NCI-H774 (cell line): Measurements from ENCODE around the gene SPNS2.

Source experiments
- DNase-seq: peaks from one replicate; lab custom pipeline; 2025; lab: John Stamatoyannopoulos, UW

SPNS2 gene

DNA sequence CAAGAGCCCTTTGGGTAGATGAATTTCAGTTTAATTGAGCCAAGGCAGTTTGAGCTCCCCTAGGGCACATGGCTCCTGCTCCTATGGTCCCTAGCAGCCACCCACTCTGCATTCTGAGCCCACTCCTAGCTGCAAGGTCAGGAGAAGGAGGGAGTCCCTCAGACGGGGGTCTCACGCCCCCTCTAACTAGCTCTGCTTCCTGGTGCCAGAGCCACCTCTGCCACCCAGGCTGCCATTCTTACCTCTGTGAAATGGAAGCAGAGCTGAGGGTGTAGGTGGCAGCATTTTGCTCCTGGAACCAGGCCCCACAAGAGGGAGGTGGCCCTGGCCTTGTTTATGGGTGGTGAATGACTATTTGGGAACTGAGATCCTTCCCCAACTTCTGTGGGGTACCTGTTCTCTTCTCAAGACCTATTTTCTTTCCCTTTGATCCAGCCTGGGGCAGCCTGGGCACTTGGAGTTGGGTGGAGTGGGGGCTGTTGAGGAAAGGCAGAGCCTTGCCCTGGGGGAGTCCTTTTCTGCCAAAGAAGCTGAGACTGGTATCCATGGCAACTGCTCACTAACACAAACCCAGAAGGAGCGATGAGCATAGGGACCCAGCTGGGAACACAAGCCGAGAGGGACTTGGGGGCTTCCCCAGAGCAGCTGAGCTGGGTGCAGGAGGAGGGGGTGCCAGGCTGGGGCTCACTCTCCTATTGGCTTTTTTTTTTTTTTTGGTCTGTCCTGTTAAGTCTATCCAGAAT is 4.8 kb downstream of the SPNS2 start:
- no peak for DNase-seq

DNA sequence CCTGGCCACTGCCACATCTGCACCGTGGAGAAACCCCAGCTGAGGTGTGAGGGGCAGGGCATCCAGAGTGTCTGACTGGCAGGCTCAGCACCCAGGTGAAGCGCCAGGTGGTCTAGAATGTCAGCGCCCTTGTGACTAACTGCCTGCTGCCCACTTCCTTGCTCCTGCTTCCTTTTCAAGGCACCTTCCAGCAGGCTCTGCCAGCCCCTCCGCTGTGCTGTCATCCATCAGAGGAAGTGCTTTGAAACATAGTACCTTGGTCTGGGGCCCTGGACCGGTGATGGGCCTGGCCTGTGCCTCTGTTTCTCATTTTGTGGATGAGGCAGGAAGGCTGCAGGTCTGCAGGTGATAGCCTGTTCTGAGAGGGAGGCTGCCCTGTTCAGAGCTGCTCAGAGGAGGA is 5.5 kb downstream of the SPNS2 start:
- DNase-seq = no peak

DNA sequence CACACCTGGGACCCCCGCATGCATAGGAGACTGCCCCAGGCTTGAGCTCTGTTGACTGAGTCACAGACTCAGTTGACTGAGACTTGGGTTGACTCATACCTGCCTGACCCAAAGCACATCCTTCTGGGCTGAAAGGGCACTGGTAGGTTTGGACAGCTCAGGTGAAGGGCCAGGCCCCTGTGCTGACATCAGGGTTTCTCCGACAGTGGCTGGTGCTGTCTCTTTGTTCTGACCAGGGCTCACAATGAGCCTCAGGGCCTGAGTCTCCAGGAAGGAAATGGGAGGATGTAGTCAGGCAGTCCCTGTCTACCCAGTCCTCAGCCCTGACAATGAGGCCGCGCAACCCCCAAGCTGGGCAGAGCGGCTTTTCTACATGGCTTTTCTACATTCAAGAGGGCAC is 6.5 kb downstream of the SPNS2 start:
- no peak for DNase-seq

DNA sequence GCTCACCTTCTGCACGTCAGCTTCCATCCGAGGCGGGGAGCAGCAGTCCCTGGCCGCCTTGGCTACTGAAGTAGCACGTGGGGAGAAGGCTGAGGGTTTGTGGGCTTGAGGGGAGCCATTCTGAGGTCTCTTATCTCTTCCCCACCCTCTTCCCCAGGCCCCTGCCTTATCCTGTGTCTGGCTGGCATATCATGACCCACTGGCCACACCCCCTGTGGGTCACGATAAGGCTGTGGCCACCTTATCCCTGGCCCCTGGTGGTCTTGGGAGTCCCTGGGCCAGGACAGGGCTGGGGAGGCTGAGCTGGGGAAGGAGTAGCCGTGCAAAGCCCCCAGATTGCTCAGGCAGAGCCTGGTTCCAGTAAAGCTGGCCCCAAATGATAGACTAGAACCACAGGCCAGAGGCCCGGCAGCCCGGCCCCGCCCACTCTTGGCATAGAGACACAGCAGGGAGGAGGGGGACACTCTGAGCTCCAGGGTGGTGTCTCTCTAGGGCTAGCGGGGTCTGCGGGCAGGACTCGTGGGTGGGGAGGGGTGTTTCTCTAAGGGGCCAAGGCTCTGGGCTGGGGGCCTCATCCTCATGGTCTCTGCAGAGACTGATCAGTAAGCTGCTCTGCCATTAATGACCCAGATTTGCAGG is 7.6 kb downstream of the SPNS2 start:
- no peak for DNase-seq

DNA sequence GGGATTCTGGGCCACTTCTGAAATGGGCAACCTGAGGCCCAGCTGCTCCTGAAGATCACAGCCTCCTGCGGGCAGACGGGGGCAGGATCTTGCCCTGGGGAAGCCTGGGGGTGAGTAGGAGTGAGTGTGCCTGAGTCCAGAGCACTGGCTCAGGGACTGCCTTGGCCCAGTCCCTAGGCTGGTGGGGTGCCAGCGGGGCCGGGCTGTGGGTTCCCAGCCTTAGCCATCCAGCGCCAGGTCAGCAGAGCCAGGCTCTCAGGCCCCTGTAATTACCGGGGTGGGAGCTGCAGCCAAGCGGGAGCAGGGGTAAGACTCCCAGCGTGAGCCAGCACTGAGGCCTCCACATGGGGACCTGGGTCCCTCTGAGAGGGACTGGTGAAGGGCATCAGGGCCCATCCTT is 8.2 kb downstream of the SPNS2 start:
- DNase-seq = no peak

DNA sequence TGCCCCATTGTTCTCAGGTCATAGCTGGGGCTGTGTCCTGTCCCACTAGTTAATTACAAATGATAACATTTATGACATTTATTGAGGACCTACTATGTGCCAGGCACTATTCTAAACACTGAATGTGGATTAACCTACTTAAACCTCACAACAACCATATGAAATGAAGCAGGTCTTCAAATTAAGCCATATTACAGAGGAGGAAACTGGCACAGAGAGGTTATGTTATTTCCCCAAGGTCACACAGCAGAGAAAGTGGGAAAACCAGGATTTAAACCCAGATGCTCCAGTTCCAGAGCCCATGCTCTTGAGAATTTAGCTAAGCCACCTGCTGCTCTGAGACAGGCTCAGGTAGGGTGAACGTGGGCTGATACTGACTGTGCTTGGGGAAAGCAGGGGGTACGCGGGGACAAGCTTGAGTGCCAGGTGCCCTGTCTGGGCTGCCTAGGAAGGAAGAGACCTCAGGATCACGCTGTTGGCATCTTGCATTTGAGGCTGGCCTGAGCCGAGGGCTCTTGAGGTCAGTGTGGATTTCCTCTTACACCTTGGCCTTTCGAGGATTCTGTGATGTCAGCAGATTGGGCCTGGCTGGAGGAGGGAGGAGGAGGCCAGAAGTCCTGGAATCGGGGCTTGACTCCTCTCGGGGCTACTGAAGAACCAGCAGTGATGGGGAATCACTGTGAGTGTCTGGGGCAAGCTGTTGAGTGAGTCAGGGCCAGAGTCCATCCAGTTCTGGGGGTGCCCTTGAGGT is 8.9 kb downstream of the SPNS2 start:
- no peak for DNase-seq

DNA sequence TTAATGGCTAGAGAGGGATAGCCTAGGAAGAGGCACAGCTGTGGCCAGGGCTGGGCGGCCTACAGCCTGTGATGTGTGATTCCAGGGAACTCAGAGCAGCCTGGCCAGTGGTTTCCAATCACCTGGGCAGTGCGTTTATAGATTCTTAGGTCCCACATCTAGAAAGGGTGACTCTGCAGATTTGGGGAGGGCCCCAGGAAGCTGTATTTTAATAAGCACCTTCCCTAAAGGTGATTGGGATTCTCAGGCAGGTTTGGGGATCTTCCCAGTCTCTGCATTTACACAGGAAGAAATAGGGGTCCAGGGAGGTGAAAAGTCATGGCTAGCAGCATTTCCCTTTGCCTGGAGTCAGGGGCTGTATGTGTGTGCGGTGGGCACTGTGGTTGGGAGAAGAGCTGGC is 9.5 kb downstream of the SPNS2 start:
- no peak for DNase-seq

DNA sequence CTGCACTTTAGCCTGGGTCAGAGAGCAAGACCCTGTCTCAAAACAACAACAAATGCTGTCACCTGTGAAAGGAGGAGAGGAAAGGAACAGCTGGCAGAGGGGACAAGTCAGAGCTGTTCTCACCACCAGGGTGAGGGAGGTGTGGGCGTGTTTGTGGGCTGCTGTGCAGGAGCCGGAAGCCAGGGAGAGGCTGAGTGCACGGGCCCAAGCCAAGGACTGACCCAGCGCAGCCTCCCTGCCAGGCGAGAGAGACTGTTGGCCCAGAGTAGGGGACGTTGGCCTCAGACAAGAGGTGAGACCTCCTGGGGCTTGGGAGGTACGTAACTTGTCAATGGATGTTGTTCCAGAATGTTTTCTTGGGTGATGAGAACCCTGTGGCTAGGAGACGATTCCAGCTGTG is 10.7 kb downstream of the SPNS2 start:
- DNase-seq = no peak

DNA sequence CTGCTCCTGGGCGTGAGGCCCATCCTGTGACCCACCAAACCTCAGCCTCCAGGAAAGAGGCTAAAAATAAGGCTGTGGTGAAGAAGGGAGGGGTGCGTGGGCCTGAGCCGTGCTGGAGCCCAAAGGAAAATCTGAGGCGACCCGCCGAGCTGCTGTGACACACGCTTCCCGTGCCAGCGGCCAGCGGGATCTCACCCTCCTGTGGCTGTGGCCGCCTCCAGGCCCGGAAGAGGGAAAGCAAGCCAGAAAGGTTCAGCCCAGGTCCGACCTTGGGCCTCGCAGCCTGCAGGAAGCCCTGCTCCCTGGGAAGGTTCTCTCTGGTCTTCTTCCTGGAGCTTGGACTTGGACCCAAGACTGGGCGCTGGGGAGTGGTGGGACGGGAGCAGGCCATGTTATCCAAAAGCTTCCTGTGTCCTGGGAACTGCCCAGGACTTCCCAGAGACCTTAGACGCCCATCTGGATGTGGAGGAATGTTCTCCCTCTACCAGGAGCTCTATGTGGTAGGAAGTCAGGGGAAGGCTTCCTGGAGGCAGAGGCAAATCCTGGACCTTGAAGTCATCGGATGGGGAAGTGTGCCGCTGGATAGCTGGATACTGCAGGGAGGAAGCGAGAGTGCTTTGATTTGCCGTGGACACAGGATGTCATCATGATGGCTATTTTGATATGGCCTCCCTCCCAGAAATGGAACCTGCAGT is 11.4 kb downstream of the SPNS2 start:
- no peak for DNase-seq

DNA sequence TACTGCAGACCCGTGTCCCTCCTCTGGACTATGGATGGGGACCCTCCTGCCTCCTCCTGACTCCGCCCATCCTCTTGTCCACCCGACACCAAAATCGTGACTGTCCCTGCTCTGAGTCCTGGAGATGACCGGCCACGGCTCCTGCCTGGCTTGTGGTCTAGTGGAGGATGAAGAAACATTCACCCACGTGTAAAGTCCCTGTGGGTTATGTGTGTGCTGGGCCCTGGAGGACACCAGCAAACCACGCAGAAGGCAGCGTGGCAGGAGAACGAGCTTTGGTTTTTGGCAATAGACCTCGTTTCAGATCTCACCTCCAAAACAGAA is 11.9 kb downstream of the SPNS2 start:
- DNase-seq = no peak

DNA sequence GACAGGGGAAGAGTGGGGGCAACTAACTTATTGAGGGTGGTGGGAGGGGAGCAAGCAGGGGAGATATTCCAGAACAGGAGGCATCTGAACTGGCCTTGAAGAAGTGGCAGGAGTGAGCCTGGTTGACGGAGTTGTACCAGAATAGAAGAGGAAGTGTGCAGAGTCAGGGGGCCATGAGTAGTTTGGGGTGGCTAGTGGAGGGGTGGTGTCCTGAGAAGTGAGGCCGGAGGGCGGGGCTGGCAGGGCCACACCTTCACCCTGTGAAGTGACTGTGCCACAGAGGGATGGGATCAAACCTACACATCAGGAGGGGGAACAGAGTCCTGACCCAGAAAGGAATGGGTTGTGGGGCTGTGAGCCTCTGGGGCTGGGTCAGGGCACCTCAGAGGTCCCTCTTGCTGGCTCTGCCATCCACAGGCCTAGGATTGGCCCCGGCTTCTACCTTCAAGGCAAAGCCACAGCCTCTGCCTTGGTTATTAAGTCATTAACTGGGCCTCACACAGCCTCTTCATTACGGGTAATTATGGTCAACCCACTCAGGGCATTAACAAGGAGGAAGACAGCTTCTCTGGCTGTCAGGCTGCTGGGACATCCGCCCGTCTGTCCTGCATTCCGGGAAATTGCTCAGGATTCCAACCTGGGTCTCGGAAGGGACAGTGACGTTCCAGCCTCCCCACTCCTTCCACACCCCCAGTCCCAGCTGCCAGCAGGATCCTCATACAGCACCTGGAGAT is 12.7 kb downstream of the SPNS2 start:
- DNase-seq = no peak

DNA sequence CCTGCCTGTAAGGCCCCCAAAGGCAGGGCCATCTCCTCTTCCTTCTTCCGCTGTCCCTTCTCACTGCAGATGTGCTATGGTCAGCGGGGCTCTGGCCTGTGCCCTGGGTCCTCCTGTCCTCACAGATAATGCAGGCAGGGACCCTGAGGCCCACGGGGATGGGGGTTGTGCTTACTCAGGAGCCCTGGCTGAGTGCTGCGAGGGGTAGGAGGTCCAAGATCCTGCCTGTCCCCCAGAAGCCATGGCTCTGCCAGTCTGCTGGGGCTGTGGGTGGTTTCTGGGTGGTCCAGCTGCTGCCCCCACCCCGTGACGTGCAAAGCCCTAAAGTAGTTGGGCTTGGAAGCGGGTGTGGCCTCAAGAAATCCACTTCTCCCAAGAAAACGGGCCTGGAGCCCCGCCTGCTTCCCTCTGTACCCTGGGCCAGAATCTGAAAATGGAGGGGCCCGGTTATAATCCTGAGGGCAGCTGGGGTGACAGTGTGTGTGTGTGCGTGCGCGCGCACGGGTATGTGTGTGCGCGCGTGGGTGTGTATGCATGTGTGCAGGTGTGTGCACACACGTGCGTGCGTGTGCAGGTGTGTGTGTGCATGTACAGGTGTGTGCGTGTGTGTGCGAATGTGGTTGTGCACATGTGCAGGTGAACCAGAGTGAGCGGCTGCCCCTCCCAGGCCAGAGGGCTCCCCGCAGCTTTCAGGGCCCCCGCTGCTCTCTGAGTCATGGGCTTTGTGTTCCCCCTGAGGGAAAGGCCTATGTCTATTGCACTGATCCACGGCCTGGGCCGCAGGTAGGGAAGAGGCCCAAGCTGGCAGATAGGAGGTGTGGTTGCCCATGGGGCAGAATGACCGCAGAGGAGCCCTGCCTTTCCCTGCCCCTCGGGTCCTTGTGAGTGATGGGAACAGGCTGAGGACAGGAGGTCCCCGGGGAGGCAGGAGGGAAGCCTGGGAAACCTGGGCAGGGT is 13.8 kb downstream of the SPNS2 start:
- no peak for DNase-seq

DNA sequence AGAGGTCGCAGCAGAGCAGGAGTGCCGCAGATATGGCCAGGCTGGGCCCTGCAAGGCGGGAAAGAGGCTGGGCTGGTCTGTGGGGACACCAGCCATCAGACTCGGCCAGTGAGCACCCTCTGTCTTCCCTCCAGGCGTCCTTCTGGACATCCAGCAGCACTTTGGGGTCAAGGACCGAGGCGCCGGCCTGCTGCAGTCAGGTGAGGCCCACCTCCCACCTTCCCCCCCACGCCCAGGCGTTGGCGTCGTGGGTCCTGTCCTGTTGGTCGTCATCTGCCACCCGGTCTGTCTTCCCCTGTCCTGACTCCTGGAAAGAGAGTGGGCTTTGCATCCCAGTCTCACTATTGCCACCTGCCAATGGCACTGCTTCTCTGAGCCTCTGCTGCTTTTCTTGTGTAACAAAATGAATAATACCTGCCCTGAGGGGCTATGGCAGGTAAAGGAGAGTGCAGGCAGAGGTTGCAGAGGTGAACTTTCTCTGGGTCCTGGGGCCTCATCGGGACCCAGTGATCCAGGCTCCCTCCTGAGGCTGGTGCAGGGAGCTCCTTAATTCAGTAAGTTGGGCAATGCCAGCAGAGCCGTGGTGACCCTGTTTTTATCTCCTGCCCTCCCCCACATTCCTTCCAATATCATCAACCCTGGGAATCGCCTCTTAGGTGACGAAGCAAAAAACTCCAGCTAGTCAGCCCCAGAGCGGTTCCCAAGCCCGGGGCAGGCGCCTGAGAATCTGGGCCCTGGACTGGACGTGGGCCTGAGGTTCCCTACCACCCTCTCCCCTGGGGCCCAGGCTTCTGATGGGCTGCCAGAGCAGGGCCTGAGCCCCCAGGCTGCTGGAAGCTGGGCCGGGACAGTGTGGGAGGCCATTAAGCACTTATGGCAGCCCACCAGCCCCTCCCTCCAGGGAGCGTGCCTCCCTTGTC is 14.7 kb downstream of the SPNS2 start:
- DNase-seq = no peak

DNA sequence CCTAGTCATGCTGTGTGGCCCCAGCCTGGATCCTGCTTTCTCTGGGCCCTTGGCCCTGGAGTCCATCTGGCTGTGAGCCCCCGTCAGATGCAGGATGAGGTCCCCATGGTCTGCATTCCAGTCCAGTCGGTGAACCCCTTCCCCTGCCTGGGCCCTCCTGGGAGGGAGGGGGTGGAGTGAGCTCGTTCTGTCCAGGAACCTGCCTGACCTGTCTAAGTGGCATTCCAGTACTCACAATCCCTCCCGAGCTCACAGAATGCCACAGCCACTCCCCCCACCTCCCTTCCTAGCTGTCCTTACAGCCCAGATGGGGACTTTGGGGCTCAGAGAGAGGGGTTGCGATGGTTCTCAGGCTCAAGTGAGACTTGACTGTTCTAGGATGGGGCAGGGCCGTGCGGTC is 15.5 kb downstream of the SPNS2 start:
- DNase-seq = no peak

DNA sequence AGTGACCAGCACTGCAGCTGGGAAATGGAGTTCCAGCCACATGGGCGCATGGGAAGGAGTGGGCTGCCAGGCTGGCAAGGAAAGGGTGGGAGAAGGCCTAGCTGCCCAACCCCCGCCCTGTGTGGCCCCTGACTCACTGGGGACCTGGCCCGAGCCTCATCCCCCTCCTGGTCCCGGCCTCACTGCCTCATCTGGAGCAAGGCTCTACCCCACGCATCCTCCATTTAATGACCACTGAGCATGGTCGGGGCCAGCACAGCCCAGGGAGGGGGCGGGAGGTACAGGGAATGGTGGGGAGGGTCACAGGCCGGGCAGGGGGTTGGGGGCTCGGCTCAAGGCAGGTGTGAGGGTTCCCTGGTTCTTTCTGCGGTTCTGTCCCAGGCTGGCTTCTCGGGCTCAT is 16.1 kb downstream of the SPNS2 start:
- no peak for DNase-seq

DNA sequence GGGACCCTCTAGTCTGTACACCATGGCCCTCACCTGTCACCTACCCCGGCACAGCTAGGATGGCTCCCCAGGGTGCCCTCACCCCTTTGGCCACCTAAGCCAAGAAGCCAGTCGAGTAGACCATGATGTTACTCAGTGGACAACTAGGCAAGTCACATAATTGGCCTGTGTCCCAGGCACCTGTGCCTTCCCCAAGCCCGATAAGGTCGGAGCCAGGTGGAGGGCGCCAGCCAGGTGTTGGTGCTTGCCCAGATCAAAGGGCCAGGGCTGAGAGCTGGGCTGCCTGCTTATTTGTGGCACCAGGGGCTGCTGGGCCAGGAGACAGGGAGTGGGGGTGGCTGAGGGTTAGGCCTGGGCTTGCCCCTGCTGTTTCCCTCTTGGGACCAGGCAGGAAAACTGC is 16.8 kb downstream of the SPNS2 start:
- DNase-seq = no peak

DNA sequence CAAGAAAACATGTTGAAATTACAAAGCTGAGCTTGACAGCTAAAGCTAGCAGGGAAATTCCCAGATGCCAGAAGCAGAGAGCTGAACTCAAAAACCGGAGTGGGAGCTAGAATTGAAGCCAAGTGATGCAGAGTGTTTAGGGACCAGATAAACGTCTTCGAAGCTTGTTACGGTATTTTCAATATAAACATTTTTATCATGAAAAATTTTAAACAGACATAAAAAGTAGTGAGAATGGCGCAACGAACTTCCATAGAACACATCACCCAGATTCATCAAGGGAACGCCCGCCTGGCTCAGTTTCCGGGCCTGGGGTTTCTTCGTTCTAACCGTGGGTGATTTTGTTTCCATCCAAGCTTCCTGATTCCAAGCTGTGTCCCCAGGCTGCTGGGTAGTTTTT is 18.1 kb downstream of the SPNS2 start:
- DNase-seq = no peak

DNA sequence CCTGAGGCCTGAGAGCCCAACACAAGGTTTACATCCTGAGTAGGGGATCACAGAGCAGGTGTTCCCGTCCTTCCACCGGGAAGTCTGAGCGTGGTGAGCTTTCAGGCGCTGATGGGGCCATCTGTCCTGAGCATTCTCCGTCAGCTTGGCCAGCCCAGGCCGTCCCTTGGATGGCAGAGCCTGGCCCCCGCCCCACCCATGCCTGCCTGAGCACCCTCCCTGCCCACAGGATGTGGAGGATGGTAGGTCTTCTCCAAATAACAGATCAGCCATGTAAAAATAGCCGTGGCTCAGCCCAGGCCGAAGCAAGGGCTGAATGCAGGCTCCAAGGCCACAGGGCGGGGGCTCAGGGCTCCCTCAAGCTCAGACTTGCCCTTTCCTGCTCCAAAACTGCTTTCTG is 20.2 kb downstream of the SPNS2 start:
- no peak for DNase-seq

DNA sequence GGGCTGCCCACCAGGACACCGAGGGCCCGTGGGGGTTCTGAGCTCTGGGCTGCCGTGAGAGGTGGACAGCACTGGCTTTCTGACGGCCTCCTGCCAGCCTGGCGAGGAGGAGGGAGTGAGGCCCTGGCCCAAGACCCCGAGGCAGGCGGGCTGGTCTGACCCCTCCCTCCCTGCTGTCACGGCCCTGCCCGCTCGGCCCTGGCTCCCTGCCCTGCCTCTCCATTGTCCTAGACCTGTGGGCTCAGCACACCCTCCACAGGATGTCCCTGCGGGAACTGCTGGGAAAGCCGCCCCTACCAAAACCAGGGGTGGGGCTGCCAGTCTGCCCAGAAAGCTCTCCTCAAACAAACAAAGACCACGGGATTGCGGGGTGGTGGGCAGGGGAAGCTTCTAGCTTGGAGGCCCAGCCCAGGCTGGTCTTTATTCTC is 20.7 kb downstream of the SPNS2 start:
- DNase-seq = no peak
